Measurements from ENCODE around the gene DDTL.

The DDTL gene

DNA sequence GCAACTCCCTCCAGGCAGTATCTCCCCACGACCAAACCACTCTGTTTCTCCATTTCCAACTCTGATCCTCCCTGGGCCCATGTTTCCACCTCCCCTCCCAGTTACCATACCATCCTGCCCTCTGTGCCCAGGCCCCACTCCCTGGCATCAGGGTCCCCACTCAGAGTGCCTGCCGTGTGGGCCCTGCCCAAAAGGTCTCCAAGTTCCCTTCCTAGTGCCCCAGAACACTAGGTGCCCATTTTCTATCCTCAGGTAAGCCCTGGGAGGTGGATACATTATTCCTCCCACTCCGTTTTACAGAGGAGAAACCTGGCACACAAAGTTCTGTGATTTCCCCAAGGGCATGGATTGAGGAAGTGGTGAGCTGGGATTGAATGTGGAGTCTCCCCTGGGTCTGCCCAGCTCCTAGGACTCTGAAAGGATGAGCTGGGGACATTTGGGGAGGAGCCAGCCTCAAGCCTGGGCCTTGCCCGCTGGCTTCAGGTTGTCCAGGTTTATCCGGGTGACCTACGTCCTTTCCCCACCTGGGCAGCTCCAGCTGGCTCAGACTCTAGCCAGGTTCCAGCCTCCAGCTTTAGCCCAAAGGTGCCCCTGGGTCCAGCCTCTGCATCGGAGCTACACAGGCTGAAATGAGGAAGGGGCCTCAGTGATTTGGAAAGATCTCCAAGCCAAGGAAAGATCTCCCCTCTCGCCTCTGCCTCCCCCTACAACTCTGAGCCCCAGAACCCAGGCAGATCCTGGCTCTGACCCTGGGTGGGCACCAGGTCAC, 40.7 kb downstream of the DDTL start:
- DNase-seq: no peak

DNA sequence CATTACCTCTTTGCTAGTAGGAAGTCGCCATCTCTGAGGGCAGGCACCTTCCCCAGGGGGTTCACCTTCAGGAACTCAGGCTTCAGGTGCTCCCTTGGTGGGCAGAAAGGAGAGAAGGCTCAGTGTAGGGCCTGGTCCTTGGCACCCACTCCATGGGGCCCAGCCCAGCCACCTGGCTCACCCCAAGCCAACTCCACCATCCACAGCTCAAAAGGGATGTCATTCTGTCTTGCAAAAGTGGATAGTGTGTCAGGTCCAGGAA, 41.3 kb downstream of the DDTL start:
- no peak for DNase-seq

DNA sequence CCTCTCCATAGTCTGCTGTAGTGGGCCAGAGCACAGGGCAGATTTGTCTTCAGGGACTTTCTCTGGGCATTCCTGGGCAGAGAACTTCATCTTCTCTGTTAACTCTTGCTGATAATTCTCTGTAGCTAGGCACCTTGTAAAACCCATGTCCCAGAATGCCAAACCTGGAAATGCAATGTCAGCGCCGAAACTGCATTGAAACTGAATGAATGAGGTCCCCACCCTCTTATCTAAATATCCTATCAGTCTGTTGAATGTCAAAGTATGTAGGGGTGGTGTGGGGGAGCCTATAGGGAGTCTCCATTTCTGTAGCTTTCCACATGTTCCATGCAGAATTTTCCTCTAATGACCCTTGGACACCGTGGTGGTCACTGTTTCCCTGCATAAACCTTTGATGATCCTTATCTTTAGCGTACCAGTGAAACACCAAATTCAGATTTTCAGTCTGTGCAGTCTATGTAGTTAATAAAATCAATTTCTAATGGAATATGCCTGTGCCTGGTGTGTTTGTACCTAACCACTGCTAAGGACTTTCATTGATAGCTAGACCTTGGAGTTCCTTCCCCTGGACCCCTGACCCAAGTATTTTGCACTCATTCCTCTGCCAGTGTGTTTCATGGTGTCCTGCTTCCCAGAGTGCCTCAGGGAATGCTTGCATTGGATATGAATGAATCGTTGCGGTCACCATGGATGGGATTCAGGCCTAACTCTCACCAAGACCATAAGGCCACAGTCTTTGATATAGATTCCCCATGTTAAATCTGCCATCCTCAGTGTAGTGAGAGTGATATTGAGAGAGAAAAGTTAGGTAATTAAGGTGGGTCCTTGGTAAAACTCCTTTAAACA, 41.9 kb downstream of the DDTL start:
- no peak for DNase-seq

- DNase-seq: no peak
Measured at GRCh38 chr22:24009227-24010017, 42.7 kb downstream of the DDTL start.

DNA sequence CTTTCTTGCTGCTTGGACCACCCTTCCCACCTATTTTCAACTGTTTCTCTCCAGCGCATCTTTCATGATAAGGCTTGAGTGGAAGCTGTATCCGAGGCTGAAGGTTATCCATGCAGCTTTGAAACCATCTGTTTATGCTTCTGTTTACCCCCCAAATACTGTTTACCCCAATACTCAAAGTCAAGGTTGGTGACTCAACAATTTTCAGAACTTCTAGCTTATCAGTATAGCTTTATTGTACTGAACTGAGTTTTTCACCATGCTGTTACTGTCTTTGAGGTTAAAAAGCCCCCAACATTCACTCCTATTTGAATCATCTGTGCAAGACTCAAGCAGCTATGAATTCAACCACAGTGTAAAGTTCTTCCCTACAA, 43.3 kb downstream of the DDTL start:
- DNase-seq: no peak

GRCh38 chr22:24011735-24012068, 45.0 kb downstream of the DDTL start:
- DNase-seq: no peak

GRCh38 chr22:24016156-24016555, 49.5 kb downstream of the DDTL start:
- DNase-seq: no peak

DNA sequence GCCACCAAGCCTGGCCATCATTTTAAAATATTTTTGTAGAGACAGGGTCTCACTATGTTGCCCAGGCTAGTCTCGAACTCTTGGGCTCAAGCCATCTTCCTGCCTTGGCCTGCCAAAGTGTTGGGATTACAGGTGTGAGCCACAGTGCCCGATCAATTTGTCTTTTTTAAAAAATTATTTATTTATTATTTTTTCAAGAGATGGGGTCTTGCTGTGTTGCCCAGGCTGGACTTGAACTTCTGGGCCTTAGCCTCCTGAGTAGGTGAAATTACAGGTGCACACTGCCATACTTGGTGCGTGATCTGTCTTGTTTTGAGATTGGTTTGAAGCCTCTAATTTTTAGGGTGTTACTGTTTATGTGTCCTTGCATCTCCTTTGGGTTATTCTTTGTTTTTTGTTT, 54.6 kb downstream of the DDTL start:
- no peak for DNase-seq

All from activated CD4-positive, alpha-beta T cell treated with anti-CD3 and anti-CD28 coated beads, Interleukin-2, Interleukin-6, amounts not matched to agents 100 ng/mL and 50 ng/mL, durations not matched to agents 16 hours and 8 hours (primary cell).